HepG2 (cell line): ENCODE results near the gene TLX1. TPM values are rescaled to one million over a fixed set of nuclear protein-coding genes. Genes with fewer than 3 reads are reported as not detected.

Experiments
- ATAC-seq: fragments of 200-7000 bp; cut with Tn5 transposase; 3 replicates; pipeline ENCODE4 v1.9.1; 2020; ENCODE audit warnings: mild to moderate bottlenecking, moderate library complexity
- BruUV-seq: library from RNA; stranded (reverse); fragments of 400-500 nt; replicated peaks from 2 replicates; lab custom pipeline; 2021; lab: Mats Ljungman, UMichigan
- CTCF ChIA-PET: fragments of 300-600 bp; formaldehyde crosslinking; extraction: SDS; loops from one replicate; lab custom pipeline; 2021; ENCODE audit warnings: low total read pairs, inconsistent platforms, low intra/inter-chr PET ratio; lab: Yijun Ruan, JAX
- POLR2A ChIA-PET: fragments of 350-600 bp; sonication (Branson Sonifier 250); formaldehyde crosslinking; loops from one replicate; lab custom pipeline; 2020; ENCODE audit warnings: antibody characterized with exemption, inconsistent platforms; lab: Yijun Ruan, JAX
- DNase-seq: peaks from one replicate; pipeline ENCODE4 v3.0.0-alpha.2; 2015; ENCODE audit warnings: low spot score
- FAIRE-seq: peaks from 3 replicates; lab custom pipeline; 2011; peaks lifted over from hg19 to GRCh38; lab: Jason Lieb, UNC
- H2AFZ ChIP-seq: one replicate; pipeline ENCODE4 v1.6.1; 2011; ENCODE audit warnings: low read length, inconsistent platforms
- H3K27ac ChIP-seq: fragments of 300-600 bp; 3 replicates; pipeline ENCODE4 v1.8.0; 2011; ENCODE audit warnings: mixed run types, mild to moderate bottlenecking, mixed read lengths, low read length, inconsistent platforms; ENCODE audit not compliant: insufficient read depth; ENCODE audit errors: extremely low read length
- H3K27me3 ChIP-seq, 2 experiments: fragments of 200-600 bp in 1 of 2; 2 replicates in 1 of 2; 3 replicates in 1 of 2; pipeline versions ENCODE4 v1.6.0 to v1.8.0; 2011; ENCODE audit warnings: low read length in 2 of 2, mild to moderate bottlenecking in 2 of 2, moderate library complexity in 2 of 2, inconsistent platforms in 1 of 2; ENCODE audit not compliant: insufficient read depth in 2 of 2, control insufficient read depth in 1 of 2
- H3K36me3 ChIP-seq, 2 experiments: fragments of 200-600 bp in 1 of 2; replicated peaks in 1 of 2; 2 replicates in 1 of 2; 3 replicates in 1 of 2; pipeline versions ENCODE4 v1.5.1 to v1.8.0; 2011; ENCODE audit warnings: low read length in 2 of 2, inconsistent platforms in 1 of 2; ENCODE audit not compliant: insufficient read depth in 2 of 2, control insufficient read depth in 1 of 2
- H3K4me1 ChIP-seq: 2 replicates; pipeline ENCODE4 v1.5.1; 2012; ENCODE audit warnings: low read length, inconsistent platforms; ENCODE audit not compliant: insufficient read depth
- H3K4me2 ChIP-seq: 2 replicates; pipeline ENCODE4 v1.6.0; 2011; ENCODE audit warnings: low read depth, low read length, inconsistent platforms
- H3K4me3 ChIP-seq, 3 experiments: fragments of 200-600 bp in 1 of 3; sonication (generic), shearing (Covaris generic) in 1 of 3; replicated peaks in 1 of 3; 2 replicates each; pipeline ENCODE4 v1.5.1; 2011 to 2016; ENCODE audit warnings: low read length in 3 of 3, inconsistent platforms in 2 of 3, low read depth in 2 of 3, mild to moderate bottlenecking in 2 of 3, control low read depth in 1 of 3, mixed read lengths in 1 of 3; ENCODE audit not compliant: insufficient read depth in 1 of 3
- H3K79me2 ChIP-seq: one replicate; pipeline ENCODE4 v1.6.1; 2011; ENCODE audit warnings: low read length, inconsistent platforms; ENCODE audit not compliant: insufficient read depth
- H3K9ac ChIP-seq: 2 replicates; pipeline ENCODE4 v1.6.0; 2011; ENCODE audit warnings: mild to moderate bottlenecking, low read depth, low read length, inconsistent platforms; ENCODE audit not compliant: insufficient read depth
- H3K9me3 ChIP-seq: 2 replicates; pipeline ENCODE4 v1.5.1; 2012; ENCODE audit warnings: mild to moderate bottlenecking, low read length
- H4K20me1 ChIP-seq: 2 replicates; pipeline ENCODE4 v1.6.0; 2011; ENCODE audit warnings: inconsistent platforms, mild to moderate bottlenecking, low read length, moderate library complexity; ENCODE audit not compliant: insufficient read depth
- DR1 ChIP-seq: sonication (generic); formaldehyde crosslinking; IDR thresholded peaks from 2 replicates; pipeline ENCODE4 v1.8.0; 2021; ENCODE audit warnings: mild to moderate bottlenecking, missing genetic modification reagents, inconsistent platforms
- ESRRA ChIP-seq: sonication (generic); formaldehyde crosslinking; IDR thresholded peaks from 2 replicates; pipeline ENCODE4 v1.5.1; 2020; ENCODE audit warnings: mild to moderate bottlenecking, low read depth, missing genetic modification reagents
- KLF6 ChIP-seq: IDR thresholded peaks from 2 replicates; pipeline ENCODE4 v1.8.0; 2016; ENCODE audit warnings: missing biosample characterization, missing genetic modification reagents
- MAFK ChIP-seq, 2 experiments: IDR thresholded peaks in 1 of 2; conservative IDR thresholded peaks in 1 of 2; 2 replicates each; pipeline ENCODE4 v1.6.1; 2011; ENCODE audit warnings: improper control_type of control experiment in 2 of 2, low read length in 2 of 2
- MZF1 ChIP-seq: sonication (generic); formaldehyde crosslinking; IDR thresholded peaks from 2 replicates; pipeline ENCODE4 v1.8.1; 2023; ENCODE audit warnings: mild to moderate bottlenecking, missing genetic modification reagents, borderline replicate concordance
- ZFAT ChIP-seq: sonication (generic); formaldehyde crosslinking; conservative IDR thresholded peaks from 2 replicates; pipeline ENCODE4 v1.8.1; 2023; ENCODE audit warnings: missing genetic modification reagents, inconsistent platforms
- ZNF235 ChIP-seq: sonication (generic); formaldehyde crosslinking; IDR thresholded peaks from 2 replicates; pipeline ENCODE4 v1.8.1; 2023; ENCODE audit warnings: mild to moderate bottlenecking, missing genetic modification reagents, borderline replicate concordance
- ZNF251 ChIP-seq: sonication (generic); formaldehyde crosslinking; IDR thresholded peaks from 2 replicates; pipeline ENCODE4 v1.9.0; 2021; ENCODE audit warnings: mild to moderate bottlenecking, missing genetic modification reagents
- ZNF256 ChIP-seq: sonication (generic); formaldehyde crosslinking; conservative IDR thresholded peaks from 2 replicates; pipeline ENCODE4 v1.4.0; 2020; ENCODE audit warnings: missing genetic modification reagents
- ZNF850 ChIP-seq: sonication (generic); formaldehyde crosslinking; conservative IDR thresholded peaks from 2 replicates; pipeline ENCODE4 v1.9.0; 2021; ENCODE audit warnings: mild to moderate bottlenecking, missing genetic modification reagents
- WGBS: methylation state at CpG from one replicate; pipeline ENCODE4 v1.1.6; 2017; ENCODE audit warnings: low lambda C conversion rate; 5-methylcytosine and 5-hydroxymethylcytosine counted together
- in situ Hi-C: cut with HindIII; loops from 2 replicates; pipeline ENCODE4 v1.10.0; 2017; ENCODE audit warnings: low pct_unique_long_range_greater_than_20kb; ENCODE audit not compliant: extremely low pct_ligation_motif_present
- intact Hi-C: fragments of 100-400 bp; cut with micrococcal nuclease; formaldehyde crosslinking; loops from one replicate; pipeline ENCODE4 v1.10.0; 2022; ENCODE audit not compliant: unreplicated experiment
- polyA plus RNA-seq, 8 experiments: library from polyadenylated mRNA; depleted of rRNA in 3 of 8; stranded (reverse) in 7 of 8; unstranded in 1 of 8; fragments of >200 nt; fragmentation: Illumina TruSeq in 4 of 8; extraction: Trizol in 4 of 8; gene quantifications; 2 replicates each; pipeline versions ENCODE4 v1.2.1 to v1.2.3, GENCODE V29; 2011 to 2016; ENCODE audit warnings: low read depth in 4 of 8, missing spikeins in 1 of 8, mixed read lengths in 1 of 8; ENCODE audit not compliant: insufficient read depth in 1 of 8
- total RNA-seq, 5 experiments: library from RNA; depleted of rRNA; stranded (reverse); fragments of >200 nt; fragmentation: Illumina TruSeq; extraction: Trizol; gene quantifications; 2 replicates each; pipeline ENCODE4 v1.2.3, GENCODE V29; 2016; ENCODE audit warnings: low read depth in 1 of 5
- TF ChIP-seq, protein P1 (sequence below): IDR thresholded peaks from 2 replicates; pipeline ENCODE4 v1.6.1; 2016; ENCODE audit warnings: control low read depth
- TF ChIP-seq, protein P2 (sequence below): sonication (generic); formaldehyde crosslinking; IDR thresholded peaks from 2 replicates; pipeline ENCODE4 v1.9.0; 2022; ENCODE audit warnings: missing genetic modification reagents, mild to moderate bottlenecking, borderline replicate concordance

Gene TLX1
- total and polyA plus RNA-seq, 2 of the 13 experiments (the other 11 are each of a cell fraction or from before 2014, with no cell fraction given) = 0.07 to 0.26 TPM

DNA sequence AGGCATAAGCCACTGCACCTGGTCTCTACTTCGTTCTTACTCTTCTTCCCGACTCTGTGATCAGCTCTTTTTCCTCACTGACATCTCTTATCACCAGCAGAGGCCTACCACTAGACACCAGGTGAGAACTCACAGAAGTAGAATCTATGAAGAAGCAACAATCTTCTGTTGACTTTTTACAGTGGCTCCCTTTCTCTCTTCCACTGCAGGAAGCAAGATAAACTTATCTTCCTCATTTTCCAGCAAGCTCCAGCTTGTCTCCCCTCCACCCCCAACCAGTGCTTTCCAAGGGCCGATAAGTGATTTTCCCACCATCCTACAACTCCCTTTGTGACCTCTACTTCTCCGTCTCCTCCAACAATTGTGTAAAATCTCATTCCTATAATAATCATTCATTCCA lies 45.5 kb downstream of the TLX1 start:
- CTCF ChIA-PET = no interaction called here
- no peak for ATAC-seq
- H2AFZ ChIP-seq = no peak overlapping the region
- H3K9me3 ChIP-seq = peaks cover 11% of the 10 kb centered on the region
- intact Hi-C loops (no loop called here), in situ Hi-C loops (no loop called here)
- WGBS = 19% methylated on average over 4 of the region's 4 CpGs
- FAIRE-seq = no peak
- no peak overlapping the region for H3K27ac ChIP-seq
- no peaks in the 10 kb centered on the region for H4K20me1 ChIP-seq
- no peaks in the 10 kb centered on the region for H3K79me2 ChIP-seq
- no peak overlapping the region for H3K4me3 ChIP-seq
- H3K36me3 ChIP-seq = no peaks in the 10 kb centered on the region
- POLR2A ChIA-PET = no interaction called here
- no TSS peak for BruUV-seq
- no peak for DNase-seq
- peaks cover 0 to 23% of the 10 kb centered on the region in 2 experiments; a peak in 4 of 5 replicates for H3K27me3 ChIP-seq
- TF ChIP-seq MZF1 (no peak), ZNF235 (CRISPR knock-in tag) (no peak), ZNF251 (CRISPR knock-in tag) (no peak), ESRRA (CRISPR knock-in tag) (no peak), KLF6 (CRISPR knock-in tag) (no peak), ZFAT (CRISPR knock-in tag) (no peak), DR1 (no peak), MAFK (conservative IDR thresholded peaks at IDR 0.05 in 1 of 2, IDR thresholded peaks at IDR 0.05 in 1 of 2; ENCODE audit: low read length in 2 of 2) (no peak), ZNF850 (CRISPR knock-in tag) (no peak), ZNF256 (CRISPR knock-in tag) (no peak)
- TF ChIP-seq, protein P1, sequence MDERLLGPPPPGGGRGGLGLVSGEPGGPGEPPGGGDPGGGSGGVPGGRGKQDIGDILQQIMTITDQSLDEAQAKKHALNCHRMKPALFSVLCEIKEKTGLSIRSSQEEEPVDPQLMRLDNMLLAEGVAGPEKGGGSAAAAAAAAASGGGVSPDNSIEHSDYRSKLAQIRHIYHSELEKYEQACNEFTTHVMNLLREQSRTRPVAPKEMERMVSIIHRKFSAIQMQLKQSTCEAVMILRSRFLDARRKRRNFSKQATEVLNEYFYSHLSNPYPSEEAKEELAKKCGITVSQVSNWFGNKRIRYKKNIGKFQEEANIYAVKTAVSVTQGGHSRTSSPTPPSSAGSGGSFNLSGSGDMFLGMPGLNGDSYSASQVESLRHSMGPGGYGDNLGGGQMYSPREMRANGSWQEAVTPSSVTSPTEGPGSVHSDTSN = no peak
- TF ChIP-seq, protein P2, sequence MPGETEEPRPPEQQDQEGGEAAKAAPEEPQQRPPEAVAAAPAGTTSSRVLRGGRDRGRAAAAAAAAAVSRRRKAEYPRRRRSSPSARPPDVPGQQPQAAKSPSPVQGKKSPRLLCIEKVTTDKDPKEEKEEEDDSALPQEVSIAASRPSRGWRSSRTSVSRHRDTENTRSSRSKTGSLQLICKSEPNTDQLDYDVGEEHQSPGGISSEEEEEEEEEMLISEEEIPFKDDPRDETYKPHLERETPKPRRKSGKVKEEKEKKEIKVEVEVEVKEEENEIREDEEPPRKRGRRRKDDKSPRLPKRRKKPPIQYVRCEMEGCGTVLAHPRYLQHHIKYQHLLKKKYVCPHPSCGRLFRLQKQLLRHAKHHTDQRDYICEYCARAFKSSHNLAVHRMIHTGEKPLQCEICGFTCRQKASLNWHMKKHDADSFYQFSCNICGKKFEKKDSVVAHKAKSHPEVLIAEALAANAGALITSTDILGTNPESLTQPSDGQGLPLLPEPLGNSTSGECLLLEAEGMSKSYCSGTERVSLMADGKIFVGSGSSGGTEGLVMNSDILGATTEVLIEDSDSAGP (CRISPR knock-in tag) = no peak
- no peak overlapping the region for H3K9ac ChIP-seq
- no peak overlapping the region for H3K4me2 ChIP-seq
- no peaks in the 10 kb centered on the region for H3K4me1 ChIP-seq
